Liver (tissue), 9 donors: ENCODE results near the gene PTCH2. TPM values are rescaled to one million over a fixed set of nuclear protein-coding genes. Genes with fewer than 3 reads are reported as not detected.
"Not testable (repeated sequence)": the region's sequence is repeated elsewhere in the genome, so short reads cannot be mapped to it uniquely, and the experiment has no call there.

Experiments
- DNase-seq: peaks from one replicate; pipeline ENCODE4 v3.0.0-alpha.2; 2017; ENCODE audit warnings: low spot score
- H3K27ac ChIP-seq, 2 donors: one replicate each; pipeline ENCODE4 v1.7.0; 2013; ENCODE audit warnings: inconsistent platforms in 2 of 2, low read length in 2 of 2, control low read depth in 1 of 2, low read depth in 1 of 2, mild to moderate bottlenecking in 1 of 2
- H3K27me3 ChIP-seq, 4 donors: one replicate each; pipeline versions ENCODE4 v1.6.1 to v1.7.0; 2013; ENCODE audit warnings: low read length in 3 of 4, inconsistent platforms in 1 of 4, mild to moderate bottlenecking in 1 of 4, moderate library complexity in 1 of 4; ENCODE audit not compliant: control insufficient read depth in 4 of 4, insufficient read depth in 4 of 4
- H3K36me3 ChIP-seq, 4 donors: one replicate each; pipeline versions ENCODE4 v1.6.1 to v1.7.0; 2013; ENCODE audit warnings: low read length in 3 of 4, mild to moderate bottlenecking in 3 of 4, low read depth in 1 of 4, moderate library complexity in 1 of 4; ENCODE audit not compliant: control insufficient read depth in 4 of 4, insufficient read depth in 3 of 4
- H3K4me1 ChIP-seq, 4 donors: one replicate each; pipeline versions ENCODE4 v1.6.1 to v1.7.0; 2013; ENCODE audit warnings: low read length in 3 of 4, mild to moderate bottlenecking in 3 of 4, moderate library complexity in 1 of 4; ENCODE audit not compliant: control insufficient read depth in 4 of 4, insufficient read depth in 4 of 4
- H3K4me3 ChIP-seq, 3 donors: one replicate each; pipeline versions ENCODE4 v1.6.1 to v1.7.0; 2013; ENCODE audit warnings: low read length in 3 of 3, control low read depth in 1 of 3, low read depth in 1 of 3, mild to moderate bottlenecking in 1 of 3
- H3K9ac ChIP-seq, 2 donors: one replicate each; pipeline ENCODE4 v1.7.0; 2013; ENCODE audit warnings: low read length in 2 of 2, mild to moderate bottlenecking in 2 of 2, moderate library complexity in 2 of 2, control low read depth in 1 of 2, low read depth in 1 of 2
- H3K9me3 ChIP-seq, 4 donors: one replicate each; pipeline versions ENCODE4 v1.6.1 to v1.7.0; 2013; ENCODE audit warnings: low read length in 3 of 4; ENCODE audit not compliant: control insufficient read depth in 4 of 4
- FOXA1 ChIP-seq: IDR thresholded peaks from 2 replicates; pipeline ENCODE4 v1.6.1; 2016; ENCODE audit warnings: antibody characterized with exemption
- FOXA2 ChIP-seq: IDR thresholded peaks from 2 replicates; pipeline ENCODE4 v1.6.1; 2016; ENCODE audit warnings: antibody characterized with exemption
- GABPA ChIP-seq, 2 donors: IDR thresholded peaks in 1 of 2; conservative IDR thresholded peaks in 1 of 2; 2 replicates each; pipeline ENCODE4 v1.6.1; 2016; ENCODE audit warnings: antibody characterized with exemption in 2 of 2, mild to moderate bottlenecking in 1 of 2, moderate library complexity in 1 of 2
- HNF4A ChIP-seq, 2 donors: conservative IDR thresholded peaks; 2 replicates each; pipeline ENCODE4 v1.6.1; 2016; ENCODE audit warnings: antibody characterized with exemption in 2 of 2, mild to moderate bottlenecking in 2 of 2
- JUND ChIP-seq, 2 donors: IDR thresholded peaks; 2 replicates each; pipeline ENCODE4 v1.6.1; 2016; ENCODE audit warnings: antibody characterized with exemption in 2 of 2
- NR2F2 ChIP-seq: IDR thresholded peaks from 2 replicates; pipeline ENCODE4 v1.6.1; 2016; ENCODE audit warnings: antibody characterized with exemption
- RAD21 ChIP-seq, 2 donors: IDR thresholded peaks; 2 replicates each; pipeline ENCODE4 v1.6.1; 2016; ENCODE audit warnings: antibody characterized with exemption in 2 of 2, mild to moderate bottlenecking in 2 of 2
- RXRA ChIP-seq, 2 donors: IDR thresholded peaks; 2 replicates each; pipeline ENCODE4 v1.6.1; 2017 to 2018; ENCODE audit warnings: antibody characterized with exemption in 2 of 2, mild to moderate bottlenecking in 1 of 2
- TAF1 ChIP-seq: conservative IDR thresholded peaks from 2 replicates; pipeline ENCODE4 v1.6.1; 2016; ENCODE audit warnings: antibody characterized with exemption, mild to moderate bottlenecking
- YY1 ChIP-seq: IDR thresholded peaks from 2 replicates; pipeline ENCODE4 v1.6.1; 2016; ENCODE audit warnings: antibody characterized with exemption, mild to moderate bottlenecking
- WGBS: extraction: QIAGEN DNeasy Blood & Tissue Kit; methylation state at CpG from one replicate; pipeline ENCODE4 v1.1.7; 2013; 5-methylcytosine and 5-hydroxymethylcytosine counted together
- polyA plus RNA-seq, 2 donors: library from polyadenylated mRNA; stranded (reverse) in 1 of 2; unstranded in 1 of 2; fragments of 200-250 nt in 1 of 2; fragments of >200 nt in 1 of 2; fragmentation: Nextera tagmentation in 1 of 2; extraction: Ambion mirVana in 1 of 2; gene quantifications; one replicate each; pipeline versions ENCODE4 v1.2.1 to v1.2.3, GENCODE V29; 2013 to 2015
- total RNA-seq, 2 donors: library from RNA; depleted of rRNA; stranded (reverse); fragments of >200 nt; gene quantifications; one replicate each; pipeline ENCODE4 v1.2.3, GENCODE V29; 2014
- TF ChIP-seq, protein P1 (sequence below): IDR thresholded peaks from 2 replicates; pipeline ENCODE4 v1.6.1; 2016; ENCODE audit warnings: antibody characterized with exemption
- TF ChIP-seq, protein P2 (sequence below): IDR thresholded peaks from 2 replicates; pipeline ENCODE4 v1.6.1; 2016; ENCODE audit warnings: antibody characterized with exemption
- TF ChIP-seq, protein P3 (sequence below): fragments of 150-350 bp; IDR thresholded peaks from 2 replicates; pipeline ENCODE4 v1.5.1; 2017; ENCODE audit warnings: improper control_type of control experiment, low read depth, low read length; ENCODE audit not compliant: missing input control
- donor health status: healthy.
- donor health status: healthy.
- donor health status: healthy.
- donor health status: healthy.
- donor health status: healthy.

Gene PTCH2
- total and polyA plus RNA-seq, 4 donors: 0.14 to 0.24 (median 0.16) TPM

- TF ChIP-seq RXRA (IDR thresholded peaks at IDR 0.05) (no peak), NR2F2 (no peak), FOXA1 (no peak), RAD21 (IDR thresholded peaks at IDR 0.05) (no peak), HNF4A (conservative IDR thresholded peaks at IDR 0.05) (no peak)
Measured at GRCh38 chr1:44811234-44811633, 31.8 kb downstream of the PTCH2 start (continued).

GRCh38 chr1:44810762-44811105, 32.3 kb downstream of the PTCH2 start:
- Histone ChIP-seq H3K4me1 (peaks cover 19 to 58% (median 46%) of the 10 kb centered on the region in 4 donors), H3K27ac (peak overlapping the region; percentile 95 to 98)
- H3K4me3 ChIP-seq, H3K36me3 ChIP-seq, H3K9me3 ChIP-seq, H3K27me3 ChIP-seq, H3K9ac ChIP-seq, DNase-seq: not testable (repeated sequence)
- 96% methylated on average over 4 of the region's 4 CpGs for WGBS

DNA sequence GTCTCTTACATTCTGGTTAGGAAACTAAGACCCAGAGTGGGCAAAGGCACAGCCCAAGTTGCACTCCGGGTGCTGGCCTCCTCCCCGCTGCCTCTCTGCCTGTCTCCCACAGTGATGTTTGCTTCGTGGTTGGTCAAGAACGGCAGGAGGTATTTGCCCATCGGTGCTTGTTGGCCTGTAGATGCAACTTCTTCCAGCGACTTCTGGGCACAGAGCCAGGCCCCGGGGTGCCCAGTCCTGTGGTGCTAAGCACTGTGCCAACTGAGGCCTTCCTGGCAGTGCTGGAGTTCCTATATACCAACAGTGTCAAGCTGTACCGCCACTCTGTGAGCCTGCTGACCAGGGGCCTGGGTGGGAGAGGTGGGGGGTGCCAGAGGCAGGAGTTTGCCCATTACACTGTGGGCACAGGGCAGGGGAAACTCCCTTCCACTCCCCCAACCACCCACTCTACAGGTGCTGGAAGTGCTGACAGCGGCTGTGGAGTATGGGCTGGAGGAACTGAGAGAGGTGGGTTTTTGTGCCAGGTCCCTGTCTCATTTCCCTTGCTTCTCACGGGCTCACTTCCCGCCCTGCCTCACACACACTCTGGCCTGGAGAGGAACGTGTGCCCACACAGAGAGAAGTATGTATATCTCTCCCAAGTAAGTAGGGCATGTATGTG, 32.8 kb downstream of the PTCH2 start:
- Histone ChIP-seq H3K9me3 (no peaks in the 10 kb centered on the region), H3K36me3 (peaks cover 0 to 3% (median under 1%) of the 10 kb centered on the region in 4 donors), H3K9ac (peak overlapping the region in 1 of 2 donors; percentile 18), H3K27ac (peak overlapping the region; percentile 95 to 98), H3K4me1 (peaks cover 19 to 58% (median 46%) of the 10 kb centered on the region in 4 donors), H3K27me3 (no peaks in the 10 kb centered on the region), H3K4me3 (no peak overlapping the region)
- 62% methylated on average over 12 of the region's 12 CpGs for WGBS
- TF ChIP-seq JUND (IDR thresholded peaks at IDR 0.05): no peak
- TF ChIP-seq, protein P1, sequence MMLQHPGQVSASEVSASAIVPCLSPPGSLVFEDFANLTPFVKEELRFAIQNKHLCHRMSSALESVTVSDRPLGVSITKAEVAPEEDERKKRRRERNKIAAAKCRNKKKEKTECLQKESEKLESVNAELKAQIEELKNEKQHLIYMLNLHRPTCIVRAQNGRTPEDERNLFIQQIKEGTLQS: no peak
- TF ChIP-seq YY1: no peak
- TF ChIP-seq RAD21 (IDR thresholded peaks at IDR 0.05): no peak
- TF ChIP-seq TAF1: no peak
- no peak for TF ChIP-seq FOXA2
- TF ChIP-seq, protein P2, sequence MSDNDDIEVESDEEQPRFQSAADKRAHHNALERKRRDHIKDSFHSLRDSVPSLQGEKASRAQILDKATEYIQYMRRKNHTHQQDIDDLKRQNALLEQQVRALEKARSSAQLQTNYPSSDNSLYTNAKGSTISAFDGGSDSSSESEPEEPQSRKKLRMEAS: no peak
- TF ChIP-seq FOXA1: no peak
- TF ChIP-seq GABPA (IDR thresholded peaks at IDR 0.05 in 1 of 2, conservative IDR thresholded peaks at IDR 0.05 in 1 of 2): no peak
- TF ChIP-seq NR2F2: no peak
- TF ChIP-seq, protein P3, sequence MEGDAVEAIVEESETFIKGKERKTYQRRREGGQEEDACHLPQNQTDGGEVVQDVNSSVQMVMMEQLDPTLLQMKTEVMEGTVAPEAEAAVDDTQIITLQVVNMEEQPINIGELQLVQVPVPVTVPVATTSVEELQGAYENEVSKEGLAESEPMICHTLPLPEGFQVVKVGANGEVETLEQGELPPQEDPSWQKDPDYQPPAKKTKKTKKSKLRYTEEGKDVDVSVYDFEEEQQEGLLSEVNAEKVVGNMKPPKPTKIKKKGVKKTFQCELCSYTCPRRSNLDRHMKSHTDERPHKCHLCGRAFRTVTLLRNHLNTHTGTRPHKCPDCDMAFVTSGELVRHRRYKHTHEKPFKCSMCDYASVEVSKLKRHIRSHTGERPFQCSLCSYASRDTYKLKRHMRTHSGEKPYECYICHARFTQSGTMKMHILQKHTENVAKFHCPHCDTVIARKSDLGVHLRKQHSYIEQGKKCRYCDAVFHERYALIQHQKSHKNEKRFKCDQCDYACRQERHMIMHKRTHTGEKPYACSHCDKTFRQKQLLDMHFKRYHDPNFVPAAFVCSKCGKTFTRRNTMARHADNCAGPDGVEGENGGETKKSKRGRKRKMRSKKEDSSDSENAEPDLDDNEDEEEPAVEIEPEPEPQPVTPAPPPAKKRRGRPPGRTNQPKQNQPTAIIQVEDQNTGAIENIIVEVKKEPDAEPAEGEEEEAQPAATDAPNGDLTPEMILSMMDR: no peak
- DNase-seq: no peak
